ENCODE results near the gene KLHL36.

- no peak for TF ChIP-seq CTCF (IDR thresholded peaks at IDR 0.05)
- no peak for TF ChIP-seq EP300 (IDR thresholded peaks at IDR 0.05)
- no peak for TF ChIP-seq POLR2AphosphoS5 (IDR thresholded peaks at IDR 0.05)
Measured at GRCh38 chr16:84665843-84666242, 17.5 kb downstream of the KLHL36 start.

Data from sigmoid colon (tissue), 4 donors.